MM.1S (cell line): Measurements from ENCODE around the gene VPS13C.

Source experiments
- DNase-seq: peaks from one replicate; pipeline ENCODE4 v3.0.0-alpha.2; 2015
- H2AFZ ChIP-seq: fragments of 300-600 bp; sonication (generic); 2 replicates; pipeline ENCODE4 v1.6.0; 2016; ENCODE audit warnings: antibody characterized with exemption, low read length
- H3F3A ChIP-seq: fragments of 300-600 bp; sonication (generic); 2 replicates; pipeline ENCODE4 v1.6.1; 2016; ENCODE audit warnings: mild to moderate bottlenecking, antibody characterized with exemption, low read length, moderate library complexity, mixed read lengths; ENCODE audit not compliant: insufficient read depth
- H3K27ac ChIP-seq: fragments of 300-600 bp; sonication (generic); 2 replicates; pipeline ENCODE4 v1.5.1; 2016; ENCODE audit warnings: mild to moderate bottlenecking, low read length
- H3K27me3 ChIP-seq: fragments of 300-600 bp; sonication (generic); replicated peaks from 2 replicates; pipeline ENCODE4 v1.6.0; 2016; ENCODE audit warnings: low read length; ENCODE audit not compliant: insufficient read depth
- H3K36me3 ChIP-seq: fragments of 300-600 bp; sonication (generic); replicated peaks from 2 replicates; pipeline ENCODE4 v1.6.1; 2016; ENCODE audit warnings: mild to moderate bottlenecking, low read length, mixed read lengths; ENCODE audit not compliant: insufficient read depth
- H3K4me1 ChIP-seq: fragments of 300-600 bp; sonication (generic); 2 replicates; pipeline ENCODE4 v1.6.1; 2016; ENCODE audit warnings: low read length, mixed read lengths
- H3K4me2 ChIP-seq: fragments of 300-600 bp; sonication (generic); 2 replicates; pipeline ENCODE4 v1.6.0; 2016; ENCODE audit warnings: low read depth, low read length
- H3K4me3 ChIP-seq: fragments of 300-600 bp; sonication (generic); 2 replicates; pipeline ENCODE4 v1.5.1; 2016; ENCODE audit warnings: low read length, mixed read lengths
- H3K79me2 ChIP-seq: fragments of 300-600 bp; sonication (generic); 2 replicates; pipeline ENCODE4 v1.6.1; 2016; ENCODE audit warnings: mixed run types, low read length, mixed read lengths
- H3K9ac ChIP-seq: fragments of 300-600 bp; sonication (generic); 2 replicates; pipeline ENCODE4 v1.6.1; 2016; ENCODE audit warnings: low read length, mixed read lengths
- H3K9me2 ChIP-seq: fragments of 300-600 bp; sonication (generic); replicated peaks from 2 replicates; pipeline ENCODE4 v1.6.1; 2016; ENCODE audit warnings: mild to moderate bottlenecking, low read length, mixed read lengths; ENCODE audit not compliant: insufficient read depth
- H3K9me3 ChIP-seq: fragments of 300-600 bp; sonication (generic); replicated peaks from 2 replicates; pipeline ENCODE4 v1.6.1; 2016; ENCODE audit warnings: mild to moderate bottlenecking, low read length, mixed read lengths; ENCODE audit not compliant: insufficient read depth
- H4K20me1 ChIP-seq: fragments of 300-600 bp; sonication (generic); 2 replicates; pipeline ENCODE4 v1.6.1; 2016; ENCODE audit warnings: mild to moderate bottlenecking, low read length, moderate library complexity, mixed read lengths; ENCODE audit not compliant: insufficient read depth
- CTCF ChIP-seq: fragments of 300-600 bp; sonication (generic); IDR thresholded peaks from 2 replicates; pipeline ENCODE4 v1.5.1; 2016; ENCODE audit warnings: antibody characterized with exemption, low read length, mixed read lengths
- EZH2 ChIP-seq: fragments of 300-600 bp; sonication (generic); optimal IDR thresholded peaks from 2 replicates; pipeline ENCODE3; 2017; ENCODE audit warnings: low read depth, mild to moderate bottlenecking, antibody characterized with exemption, low read length, mixed read lengths
- EZH2phosphoT487 ChIP-seq: fragments of 300-600 bp; sonication (generic); IDR thresholded peaks from 2 replicates; pipeline ENCODE4 v1.6.1; 2018; ENCODE audit warnings: antibody characterized with exemption, low read length

VPS13C gene

GRCh38 chr15:61906961-61907752 is 153.1 kb downstream of the VPS13C start:
- Histone ChIP-seq H3K9ac (no peak overlapping the region), H3K4me1 (no peaks in the 10 kb centered on the region), H3K4me3 (no peak overlapping the region), H2AFZ (no peak overlapping the region), H3K79me2 (no peaks in the 10 kb centered on the region), H3K9me3 (no peaks in the 10 kb centered on the region; the same call in 1 of the 2 replicates), H3K36me3 (no peaks in the 10 kb centered on the region; the same call in none of the 2 replicates), H3K4me2 (no peak overlapping the region), H3K27ac (no peak overlapping the region), H4K20me1 (no peaks in the 10 kb centered on the region), H3K27me3 (no peaks in the 10 kb centered on the region), H3F3A (no peaks in the 10 kb centered on the region), H3K9me2 (no peaks in the 10 kb centered on the region)
- DNase-seq = no peak
- TF ChIP-seq EZH2 = no peak

GRCh38 chr15:61893146-61893545 is 167.1 kb downstream of the VPS13C start:
- no peaks in the 10 kb centered on the region for H4K20me1 ChIP-seq
- H3K9ac ChIP-seq = no peak overlapping the region
- H3K9me2 ChIP-seq = no peaks in the 10 kb centered on the region
- TF ChIP-seq CTCF = no peak
- H3K4me1 ChIP-seq = no peaks in the 10 kb centered on the region
- no peak overlapping the region for H3K4me3 ChIP-seq
- DNase-seq = no peak
- no peak overlapping the region for H3K27ac ChIP-seq
- H3K27me3 ChIP-seq = no peaks in the 10 kb centered on the region
- H3K36me3 ChIP-seq = no peaks in the 10 kb centered on the region; the same call in 1 of the 2 replicates
- H3F3A ChIP-seq = no peaks in the 10 kb centered on the region
- no peak overlapping the region for H2AFZ ChIP-seq
- no peaks in the 10 kb centered on the region for H3K79me2 ChIP-seq
- H3K4me2 ChIP-seq = no peak overlapping the region
- no peaks in the 10 kb centered on the region for H3K9me3 ChIP-seq

GRCh38 chr15:61892140-61892539 is 168.1 kb downstream of the VPS13C start:
- TF ChIP-seq EZH2 (no peak), EZH2phosphoT487 (no peak), CTCF (no peak)
- H3K36me3 ChIP-seq = no peaks in the 10 kb centered on the region; the same call in 1 of the 2 replicates
- no peaks in the 10 kb centered on the region for H3K9me2 ChIP-seq
- no peaks in the 10 kb centered on the region for H3K79me2 ChIP-seq
- H3K9ac ChIP-seq = no peak overlapping the region
- no peaks in the 10 kb centered on the region for H3F3A ChIP-seq
- no peak overlapping the region for H2AFZ ChIP-seq
- H3K4me3 ChIP-seq = no peak overlapping the region
- H4K20me1 ChIP-seq = no peaks in the 10 kb centered on the region
- no peak for DNase-seq
- H3K9me3 ChIP-seq = no peaks in the 10 kb centered on the region
- H3K27ac ChIP-seq = no peak overlapping the region
- no peaks in the 10 kb centered on the region for H3K27me3 ChIP-seq
- H3K4me2 ChIP-seq = no peak overlapping the region
- no peaks in the 10 kb centered on the region for H3K4me1 ChIP-seq

- DNase-seq = no peak
- Histone ChIP-seq H3K36me3 (no peaks in the 10 kb centered on the region; the same call in 1 of the 2 replicates), H3F3A (no peaks in the 10 kb centered on the region), H2AFZ (no peak overlapping the region), H3K4me2 (no peak overlapping the region), H3K79me2 (no peaks in the 10 kb centered on the region), H3K9ac (no peak overlapping the region), H3K27ac (no peak overlapping the region), H3K9me2 (no peaks in the 10 kb centered on the region), H4K20me1 (no peaks in the 10 kb centered on the region), H3K9me3 (no peaks in the 10 kb centered on the region), H3K27me3 (no peaks in the 10 kb centered on the region), H3K4me3 (no peak overlapping the region), H3K4me1 (no peaks in the 10 kb centered on the region)
- TF ChIP-seq EZH2 = no peak
- no peak for TF ChIP-seq CTCF
- no peak for TF ChIP-seq EZH2phosphoT487
Measured at GRCh38 chr15:61890106-61890505, 170.1 kb downstream of the VPS13C start.
